Fibroblast of upper back skin (primary cell): ENCODE measurements around the gene ZNF689.
A peak's percentile ranks its signal among the peaks of the same experiment; 100 is the strongest.
"Not testable (repeated sequence)": the region's sequence is repeated elsewhere in the genome, so short reads cannot be mapped to it uniquely, and the experiment has no call there.

Experiments used
- DNase-seq: peaks from one replicate; pipeline ENCODE4 v3.0.0-alpha.2; 2013

ZNF689 gene

GRCh38 chr16:30609926-30610839 lies at the start of gene ZNF689:
Gene ZNF689, minus strand, starts transcription at chr16:30610389. Its CDS starts 348 bp downstream, at chr16:30610041.
- DNase-seq, result peak; percentile 97

GRCh38 chr16:30658731-30659506 lies 48.7 kb upstream of the ZNF689 start:
- DNase-seq, result peak; percentile 97

GRCh38 chr16:30657866-30658730 lies 47.9 kb upstream of the ZNF689 start, which contains the start of gene FBRS:
Gene FBRS, plus strand, starts transcription at chr16:30658431. Its CDS starts 1,088 bp downstream, at chr16:30659519.
- peak; percentile 100 for DNase-seq

- DNase-seq, result no peak
Measured at GRCh38 chr16:30656974-30657865, 47.0 kb upstream of the ZNF689 start.

GRCh38 chr16:30656388-30656787 lies 46.2 kb upstream of the ZNF689 start:
- no peak for DNase-seq

GRCh38 chr16:30655815-30656347 lies 45.7 kb upstream of the ZNF689 start:
- DNase-seq, result no peak

- no peak for DNase-seq
Measured at GRCh38 chr16:30654856-30655255, 44.7 kb upstream of the ZNF689 start.

- DNase-seq, result no peak
Measured at GRCh38 chr16:30652718-30653117, 42.5 kb upstream of the ZNF689 start.

- no peak for DNase-seq
Measured at GRCh38 chr16:30652005-30652296, 41.8 kb upstream of the ZNF689 start.

GRCh38 chr16:30651124-30652004 lies 41.2 kb upstream of the ZNF689 start:
- DNase-seq, result peak; percentile 55

- peak; percentile 100 for DNase-seq
Measured at GRCh38 chr16:30650369-30651123, 40.4 kb upstream of the ZNF689 start, which contains the start of gene PRR14. Gene PRR14, plus strand, starts transcription at chr16:30650960. Its CDS starts 686 bp downstream, at chr16:30651646.

- no peak for DNase-seq
Measured at GRCh38 chr16:30649725-30650368, 39.7 kb upstream of the ZNF689 start.

GRCh38 chr16:30647274-30647571 lies 37.0 kb upstream of the ZNF689 start:
- no peak for DNase-seq

GRCh38 chr16:30645727-30646126 lies 35.5 kb upstream of the ZNF689 start:
- DNase-seq, result no peak

GRCh38 chr16:30644334-30644830 lies 34.2 kb upstream of the ZNF689 start:
- DNase-seq, result no peak

- DNase-seq, result no peak
Measured at GRCh38 chr16:30641378-30641982, 31.3 kb upstream of the ZNF689 start.

GRCh38 chr16:30637944-30638343 lies 27.8 kb upstream of the ZNF689 start:
- DNase-seq, result peak; percentile 57

- not testable (repeated sequence) for DNase-seq
Measured at GRCh38 chr16:30637139-30637538, 26.9 kb upstream of the ZNF689 start.

GRCh38 chr16:30636599-30636998 lies 26.4 kb upstream of the ZNF689 start:
- DNase-seq, result no peak
